Adipocyte (in vitro differentiated cells): ENCODE data around the gene CCDC71L.

ENCODE experiments used
- DNase-seq: peaks from one replicate; pipeline ENCODE4 v3.0.0-alpha.2; 2015; ENCODE audit warnings: low read depth
- H3K27me3 ChIP-seq: replicated peaks from 2 replicates; pipeline ENCODE4 v1.7.0; 2013; ENCODE audit warnings: mild to moderate bottlenecking, low read length, moderate library complexity; ENCODE audit not compliant: control insufficient read depth, insufficient read depth
- H3K36me3 ChIP-seq: 2 replicates; pipeline ENCODE4 v1.7.0; 2013; ENCODE audit warnings: low read length, mild to moderate bottlenecking, moderate library complexity; ENCODE audit not compliant: control insufficient read depth, insufficient read depth, severe bottlenecking
- H3K4me1 ChIP-seq: 2 replicates; pipeline ENCODE4 v1.7.0; 2013; ENCODE audit warnings: mild to moderate bottlenecking, low read length, moderate library complexity; ENCODE audit not compliant: control insufficient read depth, insufficient read depth
- H3K4me3 ChIP-seq: 2 replicates; pipeline ENCODE4 v1.7.0; 2013; ENCODE audit warnings: mild to moderate bottlenecking, low read length, moderate library complexity
- H3K9ac ChIP-seq: 2 replicates; pipeline ENCODE4 v1.7.0; 2013; ENCODE audit warnings: mild to moderate bottlenecking, low read length, moderate library complexity
- H3K9me3 ChIP-seq: 2 replicates; pipeline ENCODE4 v1.7.0; 2013; ENCODE audit warnings: mild to moderate bottlenecking, low read length, moderate library complexity; ENCODE audit not compliant: control insufficient read depth

CCDC71L gene

GRCh38 chr7:106621393-106622132 is 39.4 kb downstream of the CCDC71L start:
- Histone ChIP-seq H3K9me3 (no peaks in the 10 kb centered on the region), H3K4me1 (peaks cover 72% of the 10 kb centered on the region), H3K36me3 (peaks cover 4% of the 10 kb centered on the region), H3K4me3 (peak overlapping the region; percentile 11), H3K9ac (peak overlapping the region; percentile 28), H3K27me3 (no peaks in the 10 kb centered on the region)
- no peak for DNase-seq

DNA sequence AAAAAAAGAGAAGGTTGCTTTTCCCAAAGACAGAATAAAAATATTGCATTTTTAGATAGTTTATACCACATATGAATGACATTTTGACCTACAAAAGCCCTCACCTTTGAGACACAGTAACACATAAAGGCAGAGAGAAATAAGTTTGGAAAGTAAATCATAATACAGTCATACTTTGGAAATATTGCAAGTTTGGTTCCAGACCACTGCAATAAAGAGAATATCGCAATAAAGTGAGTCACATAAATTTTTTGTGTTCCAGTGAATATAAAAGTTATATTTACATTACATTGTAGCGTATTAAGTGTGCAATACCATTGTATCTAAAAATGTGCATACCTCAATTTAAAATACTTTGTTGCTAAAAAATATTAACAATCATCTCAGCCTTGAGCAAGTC is 40.3 kb downstream of the CCDC71L start:
- Histone ChIP-seq H3K4me3 (no peak overlapping the region), H3K4me1 (peaks cover 78% of the 10 kb centered on the region), H3K9me3 (no peaks in the 10 kb centered on the region), H3K27me3 (no peaks in the 10 kb centered on the region), H3K9ac (peak overlapping the region; percentile 2), H3K36me3 (no peaks in the 10 kb centered on the region)
- peak; percentile 65 for DNase-seq

- Histone ChIP-seq H3K9ac (peak overlapping the region; percentile 2), H3K27me3 (no peaks in the 10 kb centered on the region), H3K36me3 (no peaks in the 10 kb centered on the region), H3K9me3 (no peaks in the 10 kb centered on the region), H3K4me3 (no peak overlapping the region), H3K4me1 (peaks cover 78% of the 10 kb centered on the region)
- DNase-seq, result no peak
Observed at GRCh38 chr7:106620034-106620433, 40.9 kb downstream of the CCDC71L start.

GRCh38 chr7:106619213-106619612 is 41.7 kb downstream of the CCDC71L start:
- Histone ChIP-seq H3K9me3 (no peaks in the 10 kb centered on the region), H3K4me1 (peaks cover 78% of the 10 kb centered on the region), H3K9ac (no peak overlapping the region), H3K27me3 (no peaks in the 10 kb centered on the region), H3K36me3 (no peaks in the 10 kb centered on the region), H3K4me3 (no peak overlapping the region)
- no peak for DNase-seq

GRCh38 chr7:106618480-106618879 is 42.5 kb downstream of the CCDC71L start:
- H3K4me1 ChIP-seq, result peaks cover 76% of the 10 kb centered on the region
- H3K9ac ChIP-seq, result peak overlapping the region; percentile 18
- DNase-seq, result peak; percentile 71
- no peaks in the 10 kb centered on the region for H3K27me3 ChIP-seq
- peak overlapping the region; percentile 23 for H3K4me3 ChIP-seq
- H3K36me3 ChIP-seq, result no peaks in the 10 kb centered on the region
- H3K9me3 ChIP-seq, result no peaks in the 10 kb centered on the region

- DNase-seq, result no peak
- peak overlapping the region; percentile 18 for H3K9ac ChIP-seq
Observed at GRCh38 chr7:106617860-106618259, 43.1 kb downstream of the CCDC71L start.

DNA sequence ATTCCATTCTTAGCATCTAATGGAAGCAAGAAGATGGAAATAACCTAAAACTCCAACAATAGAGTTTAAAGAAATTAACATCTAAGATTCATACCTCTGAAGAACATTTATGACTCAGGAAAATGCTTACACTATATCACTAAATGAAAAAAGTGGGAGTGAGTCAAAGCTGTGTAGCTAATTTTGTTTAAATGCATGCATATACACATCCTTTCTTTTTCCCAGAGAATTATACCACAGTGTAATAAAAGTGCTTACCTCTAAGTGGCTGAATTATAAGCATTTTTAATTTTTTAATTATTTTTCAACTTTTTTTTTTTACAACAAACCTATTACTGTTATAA is 44.3 kb downstream of the CCDC71L start:
- no peak for DNase-seq
- Histone ChIP-seq H3K9me3 (peaks cover 3% of the 10 kb centered on the region), H3K36me3 (no peaks in the 10 kb centered on the region), H3K4me1 (peaks cover 86% of the 10 kb centered on the region), H3K9ac (no peak overlapping the region), H3K4me3 (peak overlapping the region; percentile 7), H3K27me3 (no peaks in the 10 kb centered on the region)

More at GRCh38 chr7:106617860-106618259, 43.1 kb downstream of the CCDC71L start:
- peak overlapping the region; percentile 23 for H3K4me3 ChIP-seq
- no peaks in the 10 kb centered on the region for H3K36me3 ChIP-seq
- H3K4me1 ChIP-seq, result peaks cover 76% of the 10 kb centered on the region
- no peaks in the 10 kb centered on the region for H3K9me3 ChIP-seq
- no peaks in the 10 kb centered on the region for H3K27me3 ChIP-seq

- H3K4me1 ChIP-seq, result peaks cover 86% of the 10 kb centered on the region
- peak overlapping the region; percentile 74 for H3K9ac ChIP-seq
- no peaks in the 10 kb centered on the region for H3K27me3 ChIP-seq
- no peaks in the 10 kb centered on the region for H3K36me3 ChIP-seq
- H3K9me3 ChIP-seq, result peaks cover 3% of the 10 kb centered on the region
- H3K4me3 ChIP-seq, result peak overlapping the region; percentile 7
- DNase-seq, result no peak
Observed at GRCh38 chr7:106615808-106616707, 44.9 kb downstream of the CCDC71L start.

DNA sequence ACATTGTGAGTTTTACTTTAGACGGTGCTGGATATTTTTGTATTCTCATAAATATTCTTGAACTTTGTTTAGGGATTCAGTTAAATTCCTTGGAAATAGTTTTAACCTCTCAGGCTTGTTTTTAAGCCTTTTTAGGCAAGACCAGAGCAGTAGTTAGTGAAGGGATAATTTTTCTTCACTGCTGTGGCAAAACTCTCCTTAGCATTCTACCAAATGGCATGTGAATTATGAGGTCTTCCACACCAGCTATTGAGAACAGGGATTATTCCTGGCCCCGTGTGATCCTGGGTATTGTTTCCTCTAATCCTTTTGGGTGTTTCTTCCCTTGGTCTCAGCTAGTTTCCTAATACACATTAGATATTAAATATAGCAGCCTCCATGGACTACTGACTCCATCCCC is 46.2 kb downstream of the CCDC71L start:
- peak overlapping the region; percentile 18 for H3K4me3 ChIP-seq
- peaks cover 83% of the 10 kb centered on the region for H3K4me1 ChIP-seq
- H3K36me3 ChIP-seq, result no peaks in the 10 kb centered on the region
- peak overlapping the region; percentile 74 for H3K9ac ChIP-seq
- H3K9me3 ChIP-seq, result peaks cover 3% of the 10 kb centered on the region
- H3K27me3 ChIP-seq, result no peaks in the 10 kb centered on the region
- no peak for DNase-seq

DNA sequence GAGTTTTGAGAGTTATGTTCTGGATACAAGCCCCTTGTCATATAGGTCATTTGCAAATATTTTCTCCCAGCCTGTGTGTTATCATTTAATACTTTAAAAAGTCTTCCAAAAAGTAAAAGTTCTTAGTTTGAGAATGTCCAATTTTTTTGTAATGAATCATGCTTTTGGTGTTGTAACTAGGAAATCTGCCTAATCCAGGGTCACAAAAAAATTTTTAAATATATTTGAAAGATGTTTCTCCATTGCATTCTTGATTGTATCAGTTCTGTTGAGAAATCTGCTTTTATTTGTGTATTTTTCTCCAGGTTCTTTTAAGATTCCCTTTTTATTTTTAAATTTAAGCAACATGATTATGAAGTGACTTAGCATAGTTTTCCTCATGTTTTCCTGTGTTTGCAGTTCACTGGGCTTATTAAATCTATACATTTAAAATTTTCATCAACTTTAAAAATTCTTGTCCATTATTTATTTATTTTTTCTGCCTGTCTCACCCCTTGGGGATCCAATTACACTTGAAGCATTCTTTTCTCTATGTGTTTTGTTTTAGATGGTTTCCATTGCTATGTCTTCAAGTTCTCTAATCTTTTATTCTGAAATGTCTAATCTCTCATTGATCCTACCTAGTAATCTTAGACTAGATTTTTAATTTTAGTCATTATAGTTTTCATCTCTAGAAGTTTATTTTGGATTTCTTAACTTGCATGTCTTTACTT is 47.0 kb downstream of the CCDC71L start:
- Histone ChIP-seq H3K27me3 (no peaks in the 10 kb centered on the region), H3K9ac (peak overlapping the region; percentile 74), H3K9me3 (peaks cover 3% of the 10 kb centered on the region), H3K4me1 (peaks cover 85% of the 10 kb centered on the region), H3K36me3 (no peaks in the 10 kb centered on the region), H3K4me3 (peak overlapping the region; percentile 18)
- DNase-seq, result peak; percentile 89

- H3K4me1 ChIP-seq, result peaks cover 86% of the 10 kb centered on the region
- H3K4me3 ChIP-seq, result no peak overlapping the region
- H3K27me3 ChIP-seq, result no peaks in the 10 kb centered on the region
- peak overlapping the region; percentile 74 for H3K9ac ChIP-seq
- no peak for DNase-seq
- H3K9me3 ChIP-seq, result peaks cover 3% of the 10 kb centered on the region
- no peaks in the 10 kb centered on the region for H3K36me3 ChIP-seq
Observed at GRCh38 chr7:106613279-106613678, 47.7 kb downstream of the CCDC71L start.
